Glomerular visceral epithelial cell (primary cell): ENCODE data around the gene CAMSAP2.

Source experiments
- DNase-seq: peaks from one replicate; pipeline ENCODE4 v3.0.0-alpha.2; 2016; ENCODE audit errors: extremely low spot score

Gene CAMSAP2

GRCh38 chr1:200899954-200900867 is 161.5 kb downstream of the CAMSAP2 start:
- DNase-seq: no peak

GRCh38 chr1:200900877-200901276 is 162.2 kb downstream of the CAMSAP2 start:
- DNase-seq: no peak

DNA sequence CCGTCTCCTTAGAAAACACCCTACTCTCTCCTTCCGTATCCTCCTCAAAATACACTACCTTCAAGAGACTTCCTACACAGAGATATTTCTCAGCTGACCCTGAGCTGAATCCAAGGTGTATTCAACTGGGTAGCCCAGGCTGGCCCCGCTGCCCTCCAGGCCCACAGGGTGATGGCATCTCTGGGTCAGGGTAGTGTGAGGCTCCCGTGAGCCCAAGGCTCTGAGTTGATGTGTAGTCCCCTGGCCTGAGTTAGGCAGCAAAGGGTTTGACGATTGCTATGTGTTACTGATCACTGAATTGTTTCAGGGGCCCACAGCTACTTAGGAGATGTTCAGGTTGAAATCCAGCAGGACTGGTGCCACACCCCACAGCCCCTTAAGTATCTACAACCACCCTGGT is 162.7 kb downstream of the CAMSAP2 start:
- no peak for DNase-seq

GRCh38 chr1:200901796-200902444 is 163.2 kb downstream of the CAMSAP2 start:
- no peak for DNase-seq

- no peak for DNase-seq
Measured at GRCh38 chr1:200903793-200904192, 165.1 kb downstream of the CAMSAP2 start.

DNA sequence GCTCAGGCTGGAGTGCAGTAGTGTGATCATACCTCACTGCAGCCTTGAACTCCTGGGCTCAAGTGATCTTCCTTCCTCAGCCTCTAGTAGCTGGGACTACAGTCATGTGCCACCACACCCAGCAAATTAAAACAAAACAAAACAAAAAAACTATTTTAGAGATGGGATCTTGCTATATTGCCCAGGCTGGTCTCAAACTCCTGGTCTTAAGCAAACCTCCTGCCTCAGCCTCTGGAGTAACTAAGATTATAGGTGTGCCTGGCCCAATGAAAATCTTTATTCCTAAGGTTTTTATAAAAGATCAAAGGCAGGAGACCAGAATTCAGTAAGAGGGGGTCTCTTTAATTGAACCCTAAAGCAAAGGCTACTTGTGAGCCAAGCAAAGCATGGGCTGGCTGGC is 166.1 kb downstream of the CAMSAP2 start:
- DNase-seq: no peak

GRCh38 chr1:200905411-200906052 is 166.8 kb downstream of the CAMSAP2 start:
- peak; percentile 52 for DNase-seq

- DNase-seq: no peak
Measured at GRCh38 chr1:200906491-200906890, 167.8 kb downstream of the CAMSAP2 start.

DNA sequence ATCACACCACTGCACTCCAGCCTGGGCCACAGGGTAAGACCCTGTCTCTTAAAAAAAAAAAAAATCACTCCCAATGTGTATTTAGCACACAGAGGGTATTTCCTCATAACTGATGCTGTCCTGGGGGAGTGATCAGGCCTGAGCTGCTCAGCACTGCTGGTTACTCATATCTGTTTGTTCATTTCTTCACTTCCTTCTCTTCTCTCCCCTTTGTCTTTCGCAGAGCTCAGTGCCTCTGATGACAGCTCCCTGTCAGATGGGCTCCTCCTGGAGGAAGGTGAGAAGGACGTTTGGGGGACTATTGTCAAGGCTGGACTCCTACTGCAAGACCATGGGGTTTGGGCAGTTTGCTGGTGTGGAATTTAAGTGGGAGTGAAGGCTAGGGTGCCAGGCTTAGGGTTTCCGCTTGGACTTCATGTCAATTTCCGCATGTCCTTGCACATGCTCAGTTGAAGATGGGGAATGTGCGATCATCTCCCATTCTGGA is 169.0 kb downstream of the CAMSAP2 start:
- DNase-seq: no peak

DNA sequence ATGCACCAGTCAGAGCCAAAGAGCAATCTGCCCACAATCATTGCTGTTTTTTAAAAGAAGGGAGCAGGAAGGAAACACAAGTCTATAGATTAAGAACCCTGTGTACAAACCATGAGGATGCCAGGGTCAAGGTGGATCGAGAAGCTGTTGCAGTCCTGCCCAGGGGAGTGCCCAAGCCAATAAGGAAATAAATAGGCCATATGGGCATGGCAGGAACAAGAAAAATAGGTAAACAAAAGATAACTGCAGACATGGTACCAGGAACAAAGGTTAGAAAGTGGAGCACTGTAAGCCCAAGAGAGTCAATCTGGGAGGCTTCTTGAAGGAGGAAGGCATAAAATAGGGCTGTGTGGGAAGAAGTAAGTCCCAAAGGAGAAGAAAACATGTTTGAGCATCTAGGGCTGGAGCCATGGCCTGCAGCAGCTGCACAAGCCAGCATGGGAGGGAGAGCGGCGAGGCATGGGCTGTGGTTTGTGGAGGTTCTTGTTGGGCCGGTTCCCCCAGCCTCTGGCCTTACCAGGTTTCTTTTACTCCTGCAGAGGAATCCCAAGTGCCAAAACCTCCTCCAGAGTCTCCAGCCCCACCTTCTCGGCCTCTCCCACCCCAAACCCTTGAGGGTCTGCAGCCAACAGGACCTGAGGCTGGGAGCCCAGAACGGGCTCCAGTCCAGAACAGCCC is 169.6 kb downstream of the CAMSAP2 start:
- DNase-seq: no peak

- no peak for DNase-seq
Measured at GRCh38 chr1:200909071-200909470, 170.4 kb downstream of the CAMSAP2 start.

DNA sequence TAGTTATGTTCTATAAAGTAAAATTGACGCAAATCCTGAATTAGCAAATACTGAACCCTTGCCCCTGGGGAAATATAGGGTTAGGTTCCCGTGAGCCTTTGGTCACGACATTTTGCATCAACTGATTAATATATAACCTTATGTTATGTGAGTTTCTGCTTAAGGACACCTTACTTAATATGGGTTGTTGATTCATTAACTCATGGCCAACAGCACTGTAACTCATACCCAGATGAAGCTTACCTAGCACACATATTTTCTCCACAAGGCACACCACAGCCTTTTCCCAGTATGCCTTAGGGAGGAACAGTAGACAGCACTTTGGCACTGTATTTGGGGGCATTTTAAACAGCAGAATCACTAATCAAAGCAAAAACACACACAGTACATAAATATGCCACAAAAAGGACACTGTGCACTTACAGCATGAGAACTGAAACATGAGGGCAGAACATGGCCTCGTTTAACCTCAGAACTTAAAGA is 171.1 kb downstream of the CAMSAP2 start:
- no peak for DNase-seq
